GM18519 (cell line): ENCODE data around the gene THEM4.
"Not testable (repeated sequence)": the region's sequence is repeated elsewhere in the genome, so short reads cannot be mapped to it uniquely, and the experiment has no call there.

Experiments
- ATAC-seq: cut with Tn5 transposase; IDR thresholded peaks from one replicate; pipeline ENCODE4 v1.9.1; 2021; ENCODE audit warnings: mild to moderate bottlenecking, moderate library complexity; ENCODE audit not compliant: unreplicated experiment, low FRiP score

Gene THEM4

GRCh38 chr1:151935894-151936602 lies 26.7 kb upstream of the THEM4 start:
- ATAC-seq: no peak

- ATAC-seq: no peak
These were observed 25.8 kb upstream of the THEM4 start for GRCh38 chr1:151935154-151935553.

- ATAC-seq: no peak
These were observed 24.8 kb upstream of the THEM4 start for GRCh38 chr1:151934048-151934493.

- ATAC-seq: no peak
These were observed 15.6 kb upstream of the THEM4 start for GRCh38 chr1:151924691-151925587.

DNA sequence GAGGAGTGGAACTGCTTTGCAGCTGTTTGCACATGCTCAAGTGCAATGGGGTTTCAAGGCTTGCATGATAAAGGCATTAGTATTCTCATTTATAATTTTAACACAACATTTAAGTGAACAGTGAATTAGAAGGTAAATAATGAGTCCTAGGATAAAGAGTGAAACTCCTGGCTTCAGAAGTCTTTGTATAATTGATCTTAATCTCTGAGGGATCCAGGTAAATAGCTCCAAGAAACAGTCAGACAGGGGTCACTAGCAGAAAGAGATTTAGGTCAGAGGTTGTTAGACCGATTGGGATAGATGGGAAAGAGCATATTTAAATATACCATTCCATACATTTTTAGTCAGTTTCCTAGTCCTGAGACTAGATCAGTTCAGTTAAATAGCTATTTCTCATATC lies 14.1 kb upstream of the THEM4 start:
- ATAC-seq: no peak

DNA sequence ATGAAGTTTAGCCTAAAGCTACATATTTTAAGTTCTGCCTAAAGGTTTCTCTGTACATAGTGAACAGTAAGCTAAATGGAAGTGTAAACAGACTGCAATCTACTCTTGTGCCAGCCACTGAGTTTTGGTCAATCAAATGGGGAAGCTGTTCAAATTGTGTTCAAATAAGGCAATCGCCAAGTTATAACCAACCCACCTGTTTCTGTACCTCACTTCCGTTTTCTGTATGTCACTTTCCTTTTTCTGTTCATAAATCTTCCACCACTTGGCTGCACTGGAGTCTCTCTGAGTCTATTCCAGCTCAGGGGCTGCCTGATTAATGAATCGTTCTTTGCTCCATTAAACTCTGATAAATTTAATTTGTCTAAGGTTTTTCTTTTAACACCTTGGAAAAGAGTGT lies 10.8 kb upstream of the THEM4 start:
- ATAC-seq: no peak

DNA sequence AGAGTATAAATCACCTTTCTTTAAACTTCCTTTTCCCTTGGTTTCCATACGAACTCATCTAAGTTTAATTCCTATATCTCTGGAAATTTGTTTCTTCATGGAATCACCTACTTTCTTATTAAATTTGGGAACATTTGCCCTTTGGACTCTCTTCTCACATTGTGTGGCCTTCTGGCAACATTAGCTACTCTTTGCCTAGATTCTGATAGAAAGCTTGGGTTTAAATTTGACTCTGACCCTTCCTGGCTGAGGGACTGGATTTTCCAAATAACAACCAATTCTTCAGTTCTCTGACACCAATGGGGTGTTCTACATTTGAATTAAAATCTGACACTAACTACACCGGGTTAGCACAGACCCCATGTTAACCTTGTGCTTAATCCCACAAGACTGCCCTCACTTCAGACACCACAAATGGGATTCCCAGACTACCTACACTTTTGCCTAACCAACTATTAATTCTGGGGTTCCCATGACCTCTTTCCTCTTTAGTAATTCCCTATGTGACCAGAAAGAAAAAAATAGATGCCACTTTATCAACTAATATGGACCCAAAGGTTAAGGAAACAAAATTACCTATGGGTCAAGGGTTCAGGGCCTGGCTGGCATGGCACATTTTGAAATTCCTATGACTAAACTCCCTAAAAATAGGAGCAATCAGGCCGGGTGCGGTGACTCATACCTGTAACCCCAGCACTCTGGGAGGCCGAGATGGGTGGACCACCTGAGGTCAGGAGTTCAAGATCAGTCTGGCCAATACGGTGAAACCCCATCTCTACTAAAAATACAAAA lies 9.7 kb upstream of the THEM4 start:
- ATAC-seq: no peak

- ATAC-seq: no peak
These were observed 8.8 kb upstream of the THEM4 start for GRCh38 chr1:151918156-151918555.

GRCh38 chr1:151916726-151917370 lies 7.5 kb upstream of the THEM4 start:
- no peak for ATAC-seq

GRCh38 chr1:151915061-151915686 lies 5.9 kb upstream of the THEM4 start:
- no peak for ATAC-seq

GRCh38 chr1:151914076-151914475 lies 4.8 kb upstream of the THEM4 start:
- ATAC-seq: no peak

DNA sequence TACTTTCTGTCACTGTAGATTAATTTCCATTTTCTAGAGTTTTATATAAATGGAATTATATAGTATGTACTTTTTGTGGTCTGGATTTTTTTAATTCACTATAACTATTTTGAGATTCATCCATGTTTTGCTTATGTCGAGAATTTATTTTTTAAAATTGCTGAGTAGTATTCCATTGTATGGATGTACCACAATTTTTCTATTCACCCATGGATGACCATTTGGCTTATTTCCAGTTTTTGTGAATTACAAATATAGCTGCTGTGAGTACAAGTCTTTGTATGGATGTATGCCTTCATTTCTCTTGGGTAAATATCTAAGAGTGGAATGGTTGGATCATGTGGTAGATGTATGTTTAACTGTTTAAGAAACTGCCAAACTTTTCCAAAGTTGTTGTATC lies 3.7 kb upstream of the THEM4 start:
- ATAC-seq: no peak

DNA sequence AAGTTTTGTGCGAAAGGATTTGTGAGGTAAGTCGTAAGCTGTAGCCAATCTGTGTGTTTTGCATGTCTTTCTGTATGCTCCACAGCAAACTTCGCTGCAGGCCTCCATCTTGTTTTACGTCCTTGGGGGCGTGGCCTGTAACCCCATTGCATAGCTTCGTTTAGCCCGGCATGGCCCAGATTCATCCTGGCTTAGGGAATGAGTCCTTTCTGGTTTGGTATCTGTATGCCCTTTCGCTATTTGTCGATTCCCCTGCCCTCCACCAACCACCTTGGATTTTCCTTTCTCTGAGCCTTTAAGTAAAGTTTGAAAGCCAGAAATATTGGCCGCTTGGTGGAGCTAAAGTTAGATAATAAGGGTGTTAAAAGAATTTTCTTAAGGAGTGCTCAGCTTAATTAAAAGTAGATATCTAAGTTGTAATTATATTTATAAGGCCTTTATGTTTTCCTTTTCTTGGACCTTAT lies 1.1 kb downstream of the THEM4 start:
- ATAC-seq: no peak

- no peak for ATAC-seq
These were observed 1.8 kb downstream of the THEM4 start for GRCh38 chr1:151907363-151908139.

- ATAC-seq: not testable (repeated sequence)
These were observed 3.0 kb downstream of the THEM4 start for GRCh38 chr1:151906324-151906645.

DNA sequence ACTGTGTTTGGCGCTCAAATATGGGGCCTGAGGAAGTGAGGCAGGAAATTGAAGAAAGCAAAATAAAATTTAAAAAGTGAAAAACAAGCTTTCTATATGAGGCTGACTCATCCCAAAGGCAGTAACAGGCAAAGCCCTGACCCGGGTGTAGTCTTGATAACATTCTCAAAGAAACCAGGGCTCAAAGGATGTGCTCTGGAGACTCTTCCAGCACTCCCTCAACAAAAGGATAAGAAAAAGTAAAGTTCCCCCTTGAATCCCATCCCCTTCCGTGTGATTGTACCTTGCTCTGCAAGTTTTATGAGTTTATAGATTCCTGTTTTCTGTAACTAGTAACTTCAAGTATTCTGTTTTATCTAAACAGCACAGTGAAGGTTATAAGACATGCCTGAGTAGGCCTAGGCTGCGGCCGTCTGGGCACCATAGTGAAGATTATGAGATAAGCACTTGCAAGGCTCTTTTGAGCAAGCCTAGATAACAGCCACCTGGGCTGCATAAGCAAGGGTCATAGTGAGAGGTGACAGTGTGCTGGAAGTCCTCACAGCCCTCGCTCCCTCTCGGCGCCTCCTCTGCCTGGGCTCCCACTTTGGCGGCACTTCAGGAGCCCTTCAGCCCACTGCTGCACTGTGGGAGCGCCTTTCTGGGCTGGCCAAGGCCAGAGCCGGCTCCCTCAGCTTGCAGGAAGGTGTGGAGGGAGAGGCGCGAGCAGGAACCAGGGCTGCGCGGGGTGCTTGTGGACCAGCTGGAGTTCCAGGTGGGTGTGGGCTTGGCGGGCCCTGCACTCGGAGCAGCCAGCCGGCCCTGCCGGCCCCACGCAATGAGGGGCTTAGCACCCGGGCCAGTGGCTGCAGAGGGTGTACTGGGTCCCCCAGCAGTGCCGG lies 3.6 kb downstream of the THEM4 start:
- not testable (repeated sequence) for ATAC-seq

GRCh38 chr1:151905070-151905442 lies 4.3 kb downstream of the THEM4 start:
- no peak for ATAC-seq

DNA sequence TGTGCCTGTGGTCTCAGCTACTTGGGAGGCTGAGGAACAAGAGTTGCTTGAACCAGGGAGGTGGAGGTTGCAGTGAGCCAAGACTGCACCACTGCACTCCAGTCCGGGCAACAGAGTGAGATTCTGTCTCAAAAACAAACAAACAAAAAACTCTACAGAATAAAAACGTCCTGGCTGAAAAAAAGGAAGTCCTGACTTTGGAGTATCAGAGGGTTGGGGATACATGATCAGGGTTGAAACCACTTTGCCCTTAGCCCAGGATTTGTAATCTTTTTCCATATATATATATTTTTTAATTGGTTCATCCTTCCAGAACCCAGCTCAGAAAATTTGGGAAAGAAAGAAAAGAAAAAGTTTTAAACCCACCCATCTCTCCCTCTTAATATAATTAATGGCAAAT lies 6.5 kb downstream of the THEM4 start:
- no peak for ATAC-seq
